Lower leg skin (tissue), 4 donors: ENCODE data around the gene STX16. TPM values are rescaled to one million over a fixed set of nuclear protein-coding genes. Genes with fewer than 3 reads are reported as not detected.
"Not testable (repeated sequence)": the region's sequence is repeated elsewhere in the genome, so short reads cannot be mapped to it uniquely, and the experiment has no call there.

Source experiments
- DNase-seq, 2 donors: peaks; one replicate each; pipeline ENCODE4 v3.0.0-alpha.2; 2019; ENCODE audit warnings: low spot score in 2 of 2
- H3K4me3 ChIP-seq: fragments of 200-600 bp; sonication (generic); 2 replicates; pipeline ENCODE4 v1.5.1; 2017; ENCODE audit warnings: mild to moderate bottlenecking, low read depth; ENCODE audit not compliant: poor library complexity, severe bottlenecking
- CTCF ChIP-seq, 3 donors: fragments of 450-650 bp; IDR thresholded peaks; one replicate each; pipeline ENCODE4 v1.5.1; 2016; ENCODE audit warnings: antibody characterized with exemption in 3 of 3, mild to moderate bottlenecking in 3 of 3, moderate library complexity in 2 of 3
- POLR2A ChIP-seq, 2 donors: fragments of 450-650 bp; IDR thresholded peaks; one replicate each; pipeline ENCODE4 v1.6.1; 2016 to 2017; ENCODE audit warnings: antibody characterized with exemption in 2 of 2, mild to moderate bottlenecking in 1 of 2, moderate library complexity in 1 of 2
- WGBS, 2 donors: methylation state at CpG; one replicate each; pipeline ENCODE4 v1.1.5; 2018; 5-methylcytosine and 5-hydroxymethylcytosine counted together
- intact Hi-C: fragments of 100-400 bp; cut with DNase I; formaldehyde crosslinking; loops from one replicate; pipeline ENCODE4 v1.15.0; 2023; ENCODE audit warnings: low total_unique reads
- total RNA-seq, 4 donors: library from RNA; depleted of rRNA; stranded (reverse); fragments of >200 nt; gene quantifications; one replicate each; pipeline ENCODE4 v1.1.0, GENCODE V29; 2016

Gene STX16
- total RNA-seq, 4 donors from 2014 or later, result 36.0 to 52.1 (median 44.2) TPM

DNA sequence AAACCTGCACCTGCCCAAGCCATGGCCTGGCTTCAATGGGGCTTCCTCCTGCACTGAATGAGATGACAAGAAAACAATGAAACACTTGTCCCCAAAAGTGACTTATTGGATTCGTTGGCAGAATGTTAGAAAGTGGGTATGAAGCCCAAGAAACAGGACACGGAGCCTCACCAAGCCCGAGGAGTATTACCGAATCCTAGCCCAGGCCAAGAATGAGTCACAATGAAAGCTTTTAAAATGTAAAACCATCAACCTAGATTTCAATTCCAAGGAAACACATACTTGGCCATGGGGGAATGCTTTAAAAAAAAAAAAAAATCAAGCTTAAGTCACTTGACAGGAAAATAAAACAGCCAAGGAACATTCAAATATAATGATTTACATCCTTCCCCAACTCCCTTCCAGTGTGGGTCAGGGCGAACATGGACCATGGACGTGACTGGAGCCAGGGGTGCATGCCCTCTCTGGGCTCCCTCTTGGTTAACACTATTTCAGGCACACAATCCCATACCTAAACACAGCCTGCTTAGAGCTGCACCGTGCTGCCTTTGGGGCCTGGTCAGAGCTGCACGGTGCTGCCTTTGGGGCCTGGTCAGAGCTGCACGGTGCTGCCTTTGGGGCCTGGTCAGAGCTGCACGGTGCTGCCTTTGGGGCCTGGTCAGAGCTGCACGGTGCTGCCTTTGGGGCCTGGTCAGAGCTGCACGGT is 3.1 kb upstream of the STX16 start:
- DNase-seq, result no peak
- TF ChIP-seq POLR2A (IDR thresholded peaks at IDR 0.05) (no peak), CTCF (IDR thresholded peaks at IDR 0.05) (no peak)
- intact Hi-C loops, result loop anchor here (10.0 kb wide), 1 partner anchor 413 kb away; no protein-coding TSS in a partner anchor
- WGBS, 2 donors, result 48 to 52% methylated on average over 7 to 8 of the region's 12 CpGs
- H3K4me3 ChIP-seq, result no peak overlapping the region

- not testable (repeated sequence) for DNase-seq, H3K4me3 ChIP-seq
- intact Hi-C loops, result loop anchor here (10.0 kb wide), 1 partner anchor 414 kb away; no protein-coding TSS in a partner anchor
- WGBS, 2 donors, result 89 to 95% methylated on average over 5 of the region's 6 CpGs
These were observed 2.6 kb upstream of the STX16 start for GRCh38 chr20:58648502-58648825.

DNA sequence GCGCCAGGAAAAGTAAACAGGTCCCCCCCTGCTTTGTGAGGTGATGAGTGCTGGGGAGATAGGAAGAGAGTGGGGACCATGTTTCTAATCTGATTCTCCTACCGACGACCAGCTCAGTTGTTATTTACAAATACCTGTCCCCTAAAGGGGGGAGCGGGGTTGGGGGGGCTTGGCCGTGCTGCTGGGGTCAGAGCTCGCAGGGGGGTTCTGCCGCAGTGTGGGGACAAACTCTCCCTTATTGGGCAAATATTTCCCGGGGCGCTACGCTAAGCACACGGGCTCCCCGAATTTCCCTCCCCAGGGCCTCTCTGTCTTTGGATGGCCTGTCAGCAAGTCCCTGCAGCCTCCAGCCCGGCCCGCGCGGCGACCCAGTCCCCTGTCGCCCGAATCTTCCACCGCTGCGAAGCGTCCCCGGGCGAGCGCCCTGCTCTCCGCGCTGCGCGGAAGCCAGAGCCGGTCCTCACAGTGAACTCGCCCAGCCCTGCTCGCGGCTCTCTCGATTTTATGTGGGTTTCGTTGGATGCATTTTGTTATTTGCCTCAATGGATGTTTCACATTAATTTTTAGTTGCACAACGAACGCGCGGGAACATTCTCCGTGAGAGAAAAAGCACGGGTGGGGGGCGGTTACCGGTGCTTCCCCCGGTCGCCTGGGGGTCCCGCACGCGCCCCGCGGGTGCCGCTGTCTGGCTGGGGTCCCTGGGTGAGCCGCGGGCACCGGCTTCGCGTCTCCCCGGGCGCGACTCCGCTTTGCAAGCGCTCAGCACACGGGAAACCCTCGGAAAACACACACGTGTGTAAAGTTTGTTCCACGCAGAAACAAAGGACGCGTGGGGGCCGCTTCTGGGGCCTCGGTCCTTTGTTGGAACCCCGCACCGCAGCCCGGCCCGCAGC is 1.5 kb upstream of the STX16 start:
- no peak for DNase-seq
- intact Hi-C loops, result loop anchor here (10.0 kb wide), 1 partner anchor 415 kb away; no protein-coding TSS in a partner anchor
- WGBS, 2 donors, result 16 to 22% methylated on average over 37 to 61 of the region's 73 CpGs
- TF ChIP-seq CTCF (IDR thresholded peaks at IDR 0.05) (no peak), POLR2A (IDR thresholded peaks at IDR 0.05) (no peak)
- H3K4me3 ChIP-seq, result peak overlapping the region; percentile 21

DNA sequence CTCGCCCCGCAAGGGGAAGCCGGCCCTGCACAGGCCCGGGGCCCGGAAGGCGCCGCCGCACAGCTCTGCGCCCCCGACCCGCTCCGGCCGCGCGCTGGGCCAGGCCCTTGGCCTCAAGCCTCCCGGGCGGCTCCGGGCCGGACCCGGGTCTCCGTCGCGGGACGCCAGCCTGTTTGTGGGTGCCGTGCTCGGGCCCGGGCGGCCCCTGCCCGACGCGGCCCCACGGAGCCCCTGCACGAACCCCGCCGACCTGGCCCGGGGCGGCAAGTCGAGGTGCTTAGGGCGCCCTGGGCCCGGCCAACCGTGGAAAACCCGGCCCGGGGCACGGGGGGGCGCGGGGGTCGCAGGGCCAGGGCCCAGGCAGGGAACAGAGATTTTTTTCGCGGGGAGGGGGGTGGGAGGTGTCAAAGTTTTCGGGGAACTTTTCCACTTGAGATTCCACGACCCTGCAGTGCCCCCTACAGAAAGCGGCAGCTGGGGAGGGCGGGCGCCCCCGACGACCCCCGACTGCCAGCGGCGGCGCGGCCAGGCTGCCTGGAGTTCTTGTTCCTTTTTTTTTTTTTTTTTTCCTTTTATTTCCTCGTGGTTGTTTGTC is 805 bp upstream of the STX16 start:
- TF ChIP-seq CTCF (IDR thresholded peaks at IDR 0.05) (no peak), POLR2A (IDR thresholded peaks at IDR 0.05) (no peak)
- DNase-seq, result no peak
- intact Hi-C loops, result no loop called here
- WGBS, 2 donors, result 0 to 1% methylated on average over 13 to 44 of the region's 62 CpGs
- peak overlapping the region; percentile 21 for H3K4me3 ChIP-seq

DNA sequence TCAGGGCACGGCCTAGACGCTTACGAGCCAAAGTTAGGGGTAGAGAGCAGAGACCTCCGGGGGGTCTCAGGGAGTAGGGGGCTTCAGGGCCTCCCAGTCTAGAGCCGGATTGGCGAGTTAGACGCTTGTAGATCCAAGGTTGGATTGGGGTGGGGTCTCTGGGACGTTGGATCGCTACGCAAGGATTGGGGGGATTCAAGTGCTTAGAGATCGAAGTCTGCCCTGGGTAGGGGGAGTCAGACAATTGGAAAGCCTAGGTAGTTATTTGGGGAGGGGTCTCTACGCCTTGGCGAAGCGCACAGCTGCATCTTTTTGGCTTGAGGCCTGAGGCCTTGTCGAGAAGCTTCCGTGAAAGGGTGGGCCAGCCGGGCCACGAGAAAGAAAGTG is 469 bp downstream of the STX16 start:
- TF ChIP-seq CTCF (IDR thresholded peaks at IDR 0.05) (no peak), POLR2A (IDR thresholded peaks at IDR 0.05) (no peak)
- intact Hi-C loops, result no loop called here
- peak in 1 of 2 donors; percentile 21 for DNase-seq
- H3K4me3 ChIP-seq, result peak overlapping the region; percentile 97
- WGBS, 2 donors, result 1% methylated on average over 15 to 18 of the region's 18 CpGs
